Nephron (organoid): Measurements from ENCODE around the gene IL16.

Source experiments
- H3K27ac Mint-ChIP-seq, 3 experiments: 2 replicates each; pipeline ENCODE4 v1.8.0; 2020; ENCODE audit warnings: mixed read lengths in 3 of 3, mild to moderate bottlenecking in 2 of 3, moderate library complexity in 1 of 3
- H3K27me3 Mint-ChIP-seq: 2 replicates; pipeline ENCODE4 v1.8.0; 2021; ENCODE audit warnings: low read depth, mild to moderate bottlenecking, moderate library complexity, mixed read lengths
- H3K36me3 Mint-ChIP-seq: 2 replicates; pipeline ENCODE4 v1.8.0; 2020; ENCODE audit warnings: low read depth, mixed read lengths
- H3K4me1 Mint-ChIP-seq: 2 replicates; pipeline ENCODE4 v1.8.0; 2020; ENCODE audit warnings: mixed read lengths
- H3K4me3 Mint-ChIP-seq, 3 experiments: 2 replicates each; pipeline ENCODE4 v1.8.0; 2020; ENCODE audit warnings: mild to moderate bottlenecking in 3 of 3, mixed read lengths in 3 of 3, moderate library complexity in 2 of 3
- H3K9me3 Mint-ChIP-seq: 2 replicates; pipeline ENCODE4 v1.8.0; 2020; ENCODE audit warnings: mixed read lengths
- CTCF ChIP-seq, 3 experiments: fragments of 200-600 bp; sonication (generic); IDR thresholded peaks; one replicate each; pipeline ENCODE4 v1.5.0; 2021; ENCODE audit warnings: antibody characterized with exemption in 3 of 3; ENCODE audit not compliant: unreplicated experiment in 3 of 3

The IL16 gene

GRCh38 chr15:81281766-81282605, 85.3 kb downstream of the IL16 start:
- peaks cover 16% of the 10 kb centered on the region for H3K27me3 Mint-ChIP-seq
- peaks cover 16% of the 10 kb centered on the region for H3K9me3 Mint-ChIP-seq
- peaks cover 2% of the 10 kb centered on the region for H3K36me3 Mint-ChIP-seq
- no peak overlapping the region for H3K4me3 Mint-ChIP-seq
- no peak overlapping the region for H3K27ac Mint-ChIP-seq
- H3K4me1 Mint-ChIP-seq, result peaks cover 6% of the 10 kb centered on the region
- TF ChIP-seq CTCF (IDR thresholded peaks at IDR 0.05; ENCODE audit: unreplicated experiment in 3 of 3), result no peak

GRCh38 chr15:81282606-81282895, 85.9 kb downstream of the IL16 start:
- Mint-ChIP-seq H3K4me1 (peaks cover 6% of the 10 kb centered on the region), H3K27ac (no peak overlapping the region), H3K9me3 (peaks cover 13% of the 10 kb centered on the region), H3K4me3 (no peak overlapping the region), H3K36me3 (no peaks in the 10 kb centered on the region), H3K27me3 (peaks cover 16% of the 10 kb centered on the region)
- no peak for TF ChIP-seq CTCF (IDR thresholded peaks at IDR 0.05; ENCODE audit: unreplicated experiment in 3 of 3)

GRCh38 chr15:81282911-81283310, 86.2 kb downstream of the IL16 start:
- Mint-ChIP-seq H3K36me3 (no peaks in the 10 kb centered on the region), H3K27me3 (peaks cover 16% of the 10 kb centered on the region), H3K27ac (no peak overlapping the region), H3K4me1 (peaks cover 6% of the 10 kb centered on the region), H3K4me3 (no peak overlapping the region), H3K9me3 (peaks cover 11% of the 10 kb centered on the region)
- no peak for TF ChIP-seq CTCF (IDR thresholded peaks at IDR 0.05; ENCODE audit: unreplicated experiment in 3 of 3)

- TF ChIP-seq CTCF (IDR thresholded peaks at IDR 0.05; ENCODE audit: unreplicated experiment in 3 of 3), result no peak
- no peaks in the 10 kb centered on the region for H3K36me3 Mint-ChIP-seq
- H3K9me3 Mint-ChIP-seq, result peaks cover 2% of the 10 kb centered on the region
- H3K27me3 Mint-ChIP-seq, result peaks cover 18% of the 10 kb centered on the region
- H3K27ac Mint-ChIP-seq, result no peak overlapping the region
- no peak overlapping the region for H3K4me3 Mint-ChIP-seq
- H3K4me1 Mint-ChIP-seq, result peaks cover 6% of the 10 kb centered on the region
Measured at GRCh38 chr15:81284256-81285031, 87.8 kb downstream of the IL16 start.

- no peak overlapping the region for H3K4me3 Mint-ChIP-seq
- no peak overlapping the region for H3K27ac Mint-ChIP-seq
- H3K36me3 Mint-ChIP-seq, result no peaks in the 10 kb centered on the region
- TF ChIP-seq CTCF (IDR thresholded peaks at IDR 0.05; ENCODE audit: unreplicated experiment in 3 of 3), result no peak
- H3K4me1 Mint-ChIP-seq, result peaks cover 6% of the 10 kb centered on the region
- peaks cover 13% of the 10 kb centered on the region for H3K27me3 Mint-ChIP-seq
- H3K9me3 Mint-ChIP-seq, result no peaks in the 10 kb centered on the region
Measured at GRCh38 chr15:81285461-81285860, 88.8 kb downstream of the IL16 start.
